Cardiac fibroblast (primary cell): ENCODE measurements around the gene MFN1.

ENCODE experiments used
- DNase-seq, 2 donors: peaks; one replicate each; pipeline versions ENCODE4 v3.0.0 to v3.0.0-alpha.2; 2010; ENCODE audit warnings: low read depth in 2 of 2
- H3K4me3 ChIP-seq, 2 donors: replicated peaks in 1 of 2; 1 replicate in 1 of 2; 2 replicates in 1 of 2; pipeline ENCODE4 v1.5.1; 2011; ENCODE audit warnings: low read depth in 2 of 2, low read length in 2 of 2, mild to moderate bottlenecking in 2 of 2, moderate library complexity in 1 of 2
- CTCF ChIP-seq: IDR thresholded peaks from one replicate; pipeline ENCODE4 v1.5.1; 2011; ENCODE audit warnings: low read depth, mild to moderate bottlenecking, low read length, inconsistent platforms

MFN1 gene

GRCh38 chr3:179336345-179336929 lies 11.1 kb upstream of the MFN1 start:
- no peak overlapping the region for H3K4me3 ChIP-seq
- TF ChIP-seq CTCF: no peak
- DNase-seq: peak in 1 of 2 donors; percentile 8

DNA sequence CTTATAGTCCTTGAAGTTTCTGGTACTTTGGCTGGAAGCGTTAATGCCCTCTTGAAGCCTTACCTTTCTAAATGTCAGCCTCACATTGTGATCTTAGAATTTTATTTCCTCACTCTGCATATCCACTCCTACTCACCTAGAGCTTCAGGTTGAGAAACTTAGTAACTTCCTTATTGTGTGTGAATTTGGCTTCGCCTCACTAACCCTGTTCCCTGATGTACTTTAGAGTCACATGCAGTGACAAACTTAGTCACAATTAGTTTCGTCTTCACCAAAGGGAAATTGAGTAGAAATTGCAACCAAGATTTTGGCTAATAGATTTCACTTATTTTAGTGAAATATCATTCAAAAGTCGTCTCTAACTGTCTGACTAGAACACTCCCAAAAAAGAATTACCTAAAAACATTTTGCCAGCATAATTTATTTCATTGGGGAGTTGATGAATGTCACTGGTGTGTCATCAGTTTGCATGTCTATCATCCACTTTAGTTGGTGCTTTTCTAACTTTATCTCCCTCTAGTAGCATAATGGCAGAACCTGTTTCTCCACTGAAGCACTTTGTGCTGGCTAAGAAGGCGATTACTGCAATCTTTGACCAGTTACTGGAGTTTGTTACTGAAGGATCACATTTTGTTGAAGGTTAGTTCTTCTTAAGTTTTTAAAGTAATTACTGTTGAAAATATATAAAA lies 960 bp downstream of the MFN1 start:
- H3K4me3 ChIP-seq: peak overlapping the region; percentile 76 to 89
- peak in 1 of 2 donors; percentile 1 for DNase-seq
- TF ChIP-seq CTCF: no peak

- no peak for DNase-seq
- no peak for TF ChIP-seq CTCF
- H3K4me3 ChIP-seq: no peak overlapping the region
Observed at GRCh38 chr3:179355996-179356395, 8.5 kb downstream of the MFN1 start.

DNA sequence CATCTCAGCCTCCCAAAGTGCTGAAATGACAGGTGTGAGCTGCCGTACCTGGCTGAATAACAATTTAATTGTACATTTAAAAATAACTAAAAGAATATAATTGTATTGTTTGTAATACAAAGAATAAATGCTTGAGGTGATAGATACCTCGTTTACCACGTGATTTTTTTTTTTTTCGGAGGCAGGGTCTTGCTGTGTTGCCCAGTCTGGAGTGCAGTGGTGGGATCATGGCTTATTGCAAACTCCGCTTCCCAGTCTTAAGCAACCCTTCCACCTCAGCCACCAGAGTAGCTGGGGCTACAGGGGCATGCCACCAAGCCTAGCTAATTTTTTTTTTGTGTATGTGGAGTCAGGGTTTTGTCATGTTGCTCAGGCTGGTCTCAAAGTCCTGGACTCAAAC lies 15.8 kb downstream of the MFN1 start:
- no peak overlapping the region for H3K4me3 ChIP-seq
- DNase-seq: no peak
- no peak for TF ChIP-seq CTCF

DNA sequence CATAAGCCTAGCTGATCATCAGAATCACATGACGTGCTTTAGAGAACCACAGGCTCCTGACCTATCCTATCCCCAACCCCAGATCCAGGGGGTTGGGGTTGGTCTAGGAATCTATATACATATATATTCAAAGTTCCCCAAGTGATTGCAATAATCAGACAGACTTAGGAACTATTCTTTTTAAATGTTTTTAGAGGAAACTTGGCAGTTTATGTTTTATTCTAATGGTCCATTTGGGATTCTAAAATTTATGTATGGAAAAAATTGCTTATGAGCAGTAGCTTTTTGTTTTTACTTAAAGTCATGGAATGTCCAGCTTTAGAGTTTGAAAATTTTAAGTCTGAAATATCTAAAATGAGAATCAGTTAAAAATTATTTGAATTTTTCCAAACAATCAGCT lies 22.1 kb downstream of the MFN1 start:
- DNase-seq: no peak
- TF ChIP-seq CTCF: no peak

GRCh38 chr3:179373938-179374337 lies 26.4 kb downstream of the MFN1 start:
- no peak overlapping the region for H3K4me3 ChIP-seq
- no peak for TF ChIP-seq CTCF
- DNase-seq: no peak

More for the DNA sequence above, 22.1 kb downstream of the MFN1 start:
- H3K4me3 ChIP-seq: no peak overlapping the region
